PC-9 (cell line): ENCODE measurements around the gene PATJ. TPM values are rescaled to one million over a fixed set of nuclear protein-coding genes. Genes with fewer than 3 reads are reported as not detected.
"Not testable (repeated sequence)": the region's sequence is repeated elsewhere in the genome, so short reads cannot be mapped to it uniquely, and the experiment has no call there.

Experiments used
- BruUV-seq: library from RNA; stranded (reverse); fragments of 400-500 nt; replicated peaks from 2 replicates; lab custom pipeline; 2021; lab: Mats Ljungman, UMichigan
- CTCF ChIA-PET: fragments of 300-600 bp; sonication (Branson Sonifier 250); formaldehyde crosslinking; loops from one replicate; lab custom pipeline; 2022; ENCODE audit warnings: antibody characterized with exemption; lab: Charles Lee
- POLR2A ChIA-PET: fragments of 300-600 bp; sonication (Branson Sonifier 250); formaldehyde crosslinking; loops from one replicate; lab custom pipeline; 2022; ENCODE audit warnings: antibody characterized with exemption; ENCODE audit not compliant: unreplicated experiment; lab: Charles Lee
- DNase-seq, 2 experiments: peaks; one replicate each; pipeline versions ENCODE4 v3.0.0 to v3.0.0-alpha.2; 2015 to 2022; ENCODE audit warnings: mixed read lengths in 1 of 2
- H2AFZ ChIP-seq: fragments of 200-600 bp; sonication (generic); 2 replicates; pipeline ENCODE4 v1.8.1; 2017; ENCODE audit warnings: antibody characterized with exemption
- H3F3A ChIP-seq: fragments of 200-600 bp; sonication (generic); 2 replicates; pipeline ENCODE4 v1.8.1; 2017; ENCODE audit warnings: antibody characterized with exemption, mild to moderate bottlenecking, low read depth; ENCODE audit not compliant: insufficient read depth
- H3K27ac ChIP-seq: fragments of 200-600 bp; sonication (generic); 2 replicates; pipeline ENCODE4 v1.6.1; 2016; ENCODE audit warnings: mixed run types
- H3K27me3 ChIP-seq: fragments of 200-600 bp; sonication (generic); 2 replicates; pipeline ENCODE4 v1.6.1; 2016; ENCODE audit warnings: low read depth, mixed run types; ENCODE audit not compliant: insufficient read depth
- H3K36me3 ChIP-seq: fragments of 200-600 bp; sonication (generic); 2 replicates; pipeline ENCODE4 v1.6.1; 2016; ENCODE audit warnings: low read depth, mixed run types
- H3K4me1 ChIP-seq: fragments of 200-600 bp; sonication (generic); replicated peaks from 2 replicates; pipeline ENCODE4 v1.6.1; 2016; ENCODE audit warnings: mixed run types; ENCODE audit not compliant: insufficient read depth
- H3K4me2 ChIP-seq: fragments of 200-600 bp; sonication (generic); 2 replicates; pipeline ENCODE4 v1.6.1; 2017; ENCODE audit warnings: mixed run types
- H3K4me3 ChIP-seq: fragments of 200-600 bp; sonication (generic); 2 replicates; pipeline ENCODE4 v1.6.1; 2016; ENCODE audit warnings: mixed run types
- H3K79me2 ChIP-seq: fragments of 200-600 bp; sonication (generic); 2 replicates; pipeline ENCODE4 v1.6.1; 2017; ENCODE audit warnings: low read depth, mixed run types
- H3K9me2 ChIP-seq: fragments of 200-600 bp; sonication (generic); 2 replicates; pipeline ENCODE4 v1.8.1; 2017; ENCODE audit warnings: mild to moderate bottlenecking; ENCODE audit not compliant: insufficient read depth
- H3K9me3 ChIP-seq: fragments of 200-600 bp; sonication (generic); 2 replicates; pipeline ENCODE4 v1.8.1; 2016; ENCODE audit warnings: low read depth; ENCODE audit not compliant: insufficient read depth
- H4K20me1 ChIP-seq: fragments of 200-600 bp; sonication (generic); 2 replicates; pipeline ENCODE4 v1.8.1; 2017; ENCODE audit not compliant: insufficient read depth
- EZH2 ChIP-seq: fragments of 200-600 bp; sonication (generic); IDR thresholded peaks from 2 replicates; pipeline ENCODE4 v1.8.0; 2017; ENCODE audit warnings: antibody characterized with exemption, low read depth
- intact Hi-C: fragments of 100-400 bp; cut with micrococcal nuclease; formaldehyde crosslinking; loops from one replicate; pipeline ENCODE4 v1.10.0; 2022; ENCODE audit not compliant: unreplicated experiment
- total RNA-seq: library from RNA; stranded (reverse); gene quantifications from 2 replicates; pipeline ENCODE4 v1.2.3, GENCODE V29; 2021
- TF ChIP-seq, protein P1 (sequence below): fragments of 200-600 bp; sonication (generic); conservative IDR thresholded peaks from 2 replicates; pipeline ENCODE4 v1.6.1; 2017; ENCODE audit warnings: mixed run types, antibody characterized with exemption, mild to moderate bottlenecking, moderate library complexity

Gene PATJ
- total RNA-seq, 1 experiment from 2014 or later: 91.0 TPM

GRCh38 chr1:61892977-61893376 lies 150.7 kb downstream of the PATJ start:
- Histone ChIP-seq H3K9me2 (no peaks in the 10 kb centered on the region), H4K20me1 (no peaks in the 10 kb centered on the region), H3K4me1 (no peaks in the 10 kb centered on the region), H3K4me2 (no peak overlapping the region), H3K27ac (no peak overlapping the region), H3K79me2 (0 out of 2 replicates have a peak, but pooled peaks cover 3% of the 10 kb centered on the region), H3F3A (no peaks in the 10 kb centered on the region), H3K36me3 (no peaks in the 10 kb centered on the region), H3K4me3 (no peak overlapping the region), H3K27me3 (no peaks in the 10 kb centered on the region), H3K9me3 (no peaks in the 10 kb centered on the region), H2AFZ (no peak overlapping the region)
- intact Hi-C loops: no loop called here
- CTCF ChIA-PET: no interaction called here
- TF ChIP-seq EZH2: no peak
- TF ChIP-seq, protein P1, sequence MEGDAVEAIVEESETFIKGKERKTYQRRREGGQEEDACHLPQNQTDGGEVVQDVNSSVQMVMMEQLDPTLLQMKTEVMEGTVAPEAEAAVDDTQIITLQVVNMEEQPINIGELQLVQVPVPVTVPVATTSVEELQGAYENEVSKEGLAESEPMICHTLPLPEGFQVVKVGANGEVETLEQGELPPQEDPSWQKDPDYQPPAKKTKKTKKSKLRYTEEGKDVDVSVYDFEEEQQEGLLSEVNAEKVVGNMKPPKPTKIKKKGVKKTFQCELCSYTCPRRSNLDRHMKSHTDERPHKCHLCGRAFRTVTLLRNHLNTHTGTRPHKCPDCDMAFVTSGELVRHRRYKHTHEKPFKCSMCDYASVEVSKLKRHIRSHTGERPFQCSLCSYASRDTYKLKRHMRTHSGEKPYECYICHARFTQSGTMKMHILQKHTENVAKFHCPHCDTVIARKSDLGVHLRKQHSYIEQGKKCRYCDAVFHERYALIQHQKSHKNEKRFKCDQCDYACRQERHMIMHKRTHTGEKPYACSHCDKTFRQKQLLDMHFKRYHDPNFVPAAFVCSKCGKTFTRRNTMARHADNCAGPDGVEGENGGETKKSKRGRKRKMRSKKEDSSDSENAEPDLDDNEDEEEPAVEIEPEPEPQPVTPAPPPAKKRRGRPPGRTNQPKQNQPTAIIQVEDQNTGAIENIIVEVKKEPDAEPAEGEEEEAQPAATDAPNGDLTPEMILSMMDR: no peak
- no peak for DNase-seq
- POLR2A ChIA-PET: no interaction called here
- BruUV-seq: no TSS peak

DNA sequence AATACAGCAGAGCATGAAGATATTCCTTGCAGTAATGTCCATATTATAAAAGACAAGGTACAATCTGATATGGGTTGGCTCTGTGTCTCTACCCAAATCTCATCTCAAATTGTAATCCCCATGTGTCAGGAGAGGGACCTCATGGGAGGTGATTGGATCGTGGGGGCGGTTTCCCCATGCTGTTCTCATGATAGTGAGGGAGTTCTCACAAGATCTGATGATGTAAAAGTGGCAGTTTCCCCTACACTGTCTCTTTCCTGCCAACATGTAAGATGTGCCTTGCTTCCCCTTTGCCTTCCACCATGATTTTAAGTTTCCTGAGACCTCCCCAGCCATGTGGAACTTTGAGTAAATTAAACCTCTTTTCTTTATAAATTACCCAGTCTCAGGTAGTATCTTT lies 152.0 kb downstream of the PATJ start:
- H3K4me3 ChIP-seq, H3K4me2 ChIP-seq, H3K79me2 ChIP-seq, H3K27ac ChIP-seq, BruUV-seq, H2AFZ ChIP-seq, intact Hi-C loops, H3K9me2 ChIP-seq, H3K27me3 ChIP-seq, H3K4me1 ChIP-seq, POLR2A ChIA-PET, H3K36me3 ChIP-seq, H3K9me3 ChIP-seq, DNase-seq, H3F3A ChIP-seq, H4K20me1 ChIP-seq, CTCF ChIA-PET: not testable (repeated sequence)

- TF ChIP-seq, protein P1: no peak
- TF ChIP-seq EZH2: no peak
- H3K36me3 ChIP-seq: peaks cover 9% of the 10 kb centered on the region; the same call in 1 of the 2 replicates
- no peak overlapping the region for H2AFZ ChIP-seq
- no peak overlapping the region for H3K4me2 ChIP-seq
- no peak for DNase-seq
- no peaks in the 10 kb centered on the region for H3K9me3 ChIP-seq
- ChIA-PET CTCF (no interaction called here), POLR2A (interaction anchor here (0.6 kb wide), 1 partner anchor 464 kb away, joined by 4 read pairs; no protein-coding TSS in a partner anchor)
- H3K27me3 ChIP-seq: no peaks in the 10 kb centered on the region
- no peaks in the 10 kb centered on the region for H3K9me2 ChIP-seq
- no TSS peak for BruUV-seq
- no peaks in the 10 kb centered on the region for H3F3A ChIP-seq
- no peak overlapping the region for H3K27ac ChIP-seq
- intact Hi-C loops: no loop called here
- H3K79me2 ChIP-seq: 0 out of 2 replicates have a peak, but pooled peaks cover 3% of the 10 kb centered on the region
- peaks cover 7% of the 10 kb centered on the region; the same call in 1 of the 2 replicates for H4K20me1 ChIP-seq
- H3K4me3 ChIP-seq: no peak overlapping the region
- H3K4me1 ChIP-seq: no peaks in the 10 kb centered on the region
These were observed 152.9 kb downstream of the PATJ start for GRCh38 chr1:61895175-61895574.

DNA sequence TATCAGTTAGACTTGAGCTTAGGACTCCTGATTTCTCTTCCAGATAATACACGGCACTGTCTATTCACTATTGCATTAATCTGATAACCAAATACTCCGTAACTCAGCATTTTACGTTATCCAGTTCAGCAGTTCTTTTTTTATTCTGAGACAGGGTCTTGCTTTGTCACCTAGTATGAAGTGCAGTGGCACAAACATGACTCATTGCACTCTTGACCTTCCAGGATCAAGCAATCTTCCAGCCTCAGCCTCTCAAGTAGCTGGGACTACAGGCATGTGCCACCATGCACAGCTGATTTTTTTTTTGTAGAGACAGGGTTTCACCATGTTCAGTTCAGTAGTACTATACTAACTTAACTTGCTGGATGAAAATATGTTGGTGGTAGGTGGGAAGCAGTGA lies 156.4 kb downstream of the PATJ start:
- Histone ChIP-seq H3K9me2 (no peaks in the 10 kb centered on the region), H4K20me1 (peaks cover 7% of the 10 kb centered on the region; the same call in 1 of the 2 replicates), H3K79me2 (no peaks in the 10 kb centered on the region), H3F3A (no peaks in the 10 kb centered on the region), H3K27ac (no peak overlapping the region), H3K4me2 (no peak overlapping the region), H3K9me3 (no peaks in the 10 kb centered on the region), H3K36me3 (peaks cover 15% of the 10 kb centered on the region; the same call in 1 of the 2 replicates), H3K27me3 (no peaks in the 10 kb centered on the region), H3K4me3 (no peak overlapping the region), H2AFZ (no peak overlapping the region), H3K4me1 (no peaks in the 10 kb centered on the region)
- CTCF ChIA-PET: no interaction called here
- POLR2A ChIA-PET: interaction anchor here (0.7 kb wide), 1 partner anchor 771 kb away, joined by 6 read pairs; no protein-coding TSS in a partner anchor
- TF ChIP-seq, protein P1: no peak
- no peak for TF ChIP-seq EZH2
- no peak for DNase-seq
- intact Hi-C loops: no loop called here
- no TSS peak for BruUV-seq
